ENCODE measurements around the gene RNF26. TPM values are rescaled to one million over a fixed set of nuclear protein-coding genes. Genes with fewer than 3 reads are reported as not detected.

RNF26 gene
- total and polyA plus RNA-seq, 12 donors: 5.2 to 28.0 (median 12.7) TPM

DNA sequence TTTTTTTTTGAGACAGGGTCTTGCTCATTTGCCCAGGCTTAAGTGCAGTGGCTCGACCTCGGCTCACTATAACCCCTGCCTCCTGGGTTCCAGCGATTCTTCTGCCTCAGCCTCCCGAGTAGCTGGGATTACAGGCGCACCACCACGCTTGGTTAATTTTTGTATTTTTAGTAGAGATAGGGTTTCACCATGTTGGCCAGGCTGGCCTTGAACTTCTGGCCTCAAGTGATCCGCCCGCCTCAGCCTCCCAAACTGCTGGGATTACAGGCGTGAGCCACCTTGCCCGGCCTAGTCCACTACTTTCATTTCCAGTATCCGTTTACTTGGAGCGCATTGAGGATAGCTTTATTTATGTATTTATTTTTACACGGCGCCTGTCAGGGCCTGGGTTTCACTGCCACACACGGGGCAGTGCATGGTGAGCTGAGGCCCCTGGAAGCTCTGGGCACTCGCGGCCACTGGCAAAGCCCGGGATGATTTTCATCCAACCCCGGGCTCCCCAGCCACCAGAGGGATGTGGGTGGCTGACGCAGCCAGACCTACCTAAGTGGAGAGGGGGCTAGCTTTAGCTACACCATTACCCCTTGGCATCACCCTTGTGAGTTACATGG is 11.3 kb upstream of the RNF26 start:
- H3K4me1 ChIP-seq (replicated peaks in 1 of 2): peaks cover 9 to 22% of the 10 kb centered on the region in 2 donors
- H3K4me3 ChIP-seq: no peak overlapping the region
- TF ChIP-seq, protein P1, sequence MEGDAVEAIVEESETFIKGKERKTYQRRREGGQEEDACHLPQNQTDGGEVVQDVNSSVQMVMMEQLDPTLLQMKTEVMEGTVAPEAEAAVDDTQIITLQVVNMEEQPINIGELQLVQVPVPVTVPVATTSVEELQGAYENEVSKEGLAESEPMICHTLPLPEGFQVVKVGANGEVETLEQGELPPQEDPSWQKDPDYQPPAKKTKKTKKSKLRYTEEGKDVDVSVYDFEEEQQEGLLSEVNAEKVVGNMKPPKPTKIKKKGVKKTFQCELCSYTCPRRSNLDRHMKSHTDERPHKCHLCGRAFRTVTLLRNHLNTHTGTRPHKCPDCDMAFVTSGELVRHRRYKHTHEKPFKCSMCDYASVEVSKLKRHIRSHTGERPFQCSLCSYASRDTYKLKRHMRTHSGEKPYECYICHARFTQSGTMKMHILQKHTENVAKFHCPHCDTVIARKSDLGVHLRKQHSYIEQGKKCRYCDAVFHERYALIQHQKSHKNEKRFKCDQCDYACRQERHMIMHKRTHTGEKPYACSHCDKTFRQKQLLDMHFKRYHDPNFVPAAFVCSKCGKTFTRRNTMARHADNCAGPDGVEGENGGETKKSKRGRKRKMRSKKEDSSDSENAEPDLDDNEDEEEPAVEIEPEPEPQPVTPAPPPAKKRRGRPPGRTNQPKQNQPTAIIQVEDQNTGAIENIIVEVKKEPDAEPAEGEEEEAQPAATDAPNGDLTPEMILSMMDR (IDR thresholded peaks at IDR 0.05): no peak
- no peak for TF ChIP-seq POLR2A (IDR thresholded peaks at IDR 0.05)
- intact Hi-C loops (cut with DNase I): loop anchor here in 1 of 2 donors (5.0 kb wide), 1 partner anchor 121 kb away; no protein-coding TSS in a partner anchor
- H3K27me3 ChIP-seq: no peaks in the 10 kb centered on the region
- no peak overlapping the region for H3K27ac ChIP-seq
- WGBS, 4 donors: 82 to 84% (median 83%) methylated on average over 19 to 20 of the region's 20 CpGs
- no peaks in the 10 kb centered on the region for H3K36me3 ChIP-seq (replicated peaks in 1 of 2)
- no peak for DNase-seq
- no peaks in the 10 kb centered on the region for H3K9me3 ChIP-seq (replicated peaks in 1 of 3)

DNA sequence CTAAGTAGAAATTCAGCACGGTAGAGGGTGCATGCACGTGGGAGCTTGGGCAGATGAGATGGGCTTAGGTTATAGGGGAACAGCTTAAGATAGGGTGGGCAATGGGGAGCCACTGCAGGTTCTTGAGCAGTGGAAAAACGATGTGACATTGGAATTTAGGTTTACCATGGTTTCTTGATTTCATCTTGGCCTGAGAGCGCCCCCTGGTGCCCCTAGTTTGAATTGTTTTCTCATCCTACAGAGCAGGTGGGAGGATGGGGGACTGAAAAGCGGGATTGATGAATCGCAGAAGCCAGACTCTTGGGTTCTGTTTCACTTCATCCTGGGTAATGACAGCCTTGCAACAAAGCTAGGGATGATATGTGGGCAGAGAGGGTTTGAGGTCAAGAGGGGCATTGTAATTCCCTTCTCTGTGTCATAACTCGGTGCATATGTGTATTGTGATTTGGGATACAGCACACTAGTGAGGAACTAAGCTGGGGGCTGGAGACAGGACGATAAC is 10.7 kb upstream of the RNF26 start:
- WGBS, 4 donors: 8 to 13% (median 10%) methylated on average over 8 of the region's 8 CpGs
- Histone ChIP-seq H3K36me3 (replicated peaks in 1 of 2) (no peaks in the 10 kb centered on the region), H3K4me1 (replicated peaks in 1 of 2) (peaks cover 9 to 19% of the 10 kb centered on the region in 2 donors), H3K27me3 (no peaks in the 10 kb centered on the region), H3K9me3 (replicated peaks in 1 of 3) (no peaks in the 10 kb centered on the region), H3K27ac (no peak overlapping the region), H3K4me3 (no peak overlapping the region)
- peak; percentile 57 to 93 (median 84) for DNase-seq
- intact Hi-C loops (cut with DNase I): loop anchor here in 1 of 2 donors (5.0 kb wide), 1 partner anchor 121 kb away; no protein-coding TSS in a partner anchor
- TF ChIP-seq, protein P1 (IDR thresholded peaks at IDR 0.05): peak; percentile 70 to 81 (median 78)
- no peak for TF ChIP-seq POLR2A (IDR thresholded peaks at IDR 0.05)

DNA sequence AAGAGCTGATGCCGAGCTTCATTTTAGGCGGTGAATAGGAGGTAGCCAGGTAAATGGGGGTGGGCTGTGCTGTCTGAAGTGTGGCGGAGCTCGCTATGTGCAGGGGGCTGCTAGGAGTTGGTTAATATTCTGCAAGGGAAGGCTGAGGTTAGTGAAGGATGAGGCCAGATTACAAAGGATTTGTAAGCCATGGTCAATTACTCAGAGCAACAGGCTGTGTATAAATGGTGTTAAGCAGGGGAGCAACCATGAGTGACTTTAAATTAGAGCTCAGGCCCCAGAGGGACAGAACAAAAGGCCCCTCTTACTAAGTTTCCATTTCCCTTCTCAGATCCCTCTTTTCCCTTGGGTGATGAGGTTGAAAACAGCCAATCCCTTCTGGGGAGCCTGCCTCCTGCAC is 10.1 kb upstream of the RNF26 start:
- no peak overlapping the region for H3K4me3 ChIP-seq
- no peak for DNase-seq
- no peaks in the 10 kb centered on the region for H3K36me3 ChIP-seq (replicated peaks in 1 of 2)
- TF ChIP-seq, protein P1 (IDR thresholded peaks at IDR 0.05): no peak
- no peak for TF ChIP-seq POLR2A (IDR thresholded peaks at IDR 0.05)
- no peaks in the 10 kb centered on the region for H3K27me3 ChIP-seq
- WGBS, 4 donors: 59 to 75% (median 66%) methylated on average over 4 of the region's 4 CpGs
- intact Hi-C loops (cut with DNase I): loop anchor here in 1 of 2 donors (5.0 kb wide), 1 partner anchor 122 kb away; no protein-coding TSS in a partner anchor
- no peaks in the 10 kb centered on the region for H3K9me3 ChIP-seq (replicated peaks in 1 of 3)
- peaks cover 9 to 17% of the 10 kb centered on the region in 2 donors for H3K4me1 ChIP-seq (replicated peaks in 1 of 2)
- no peak overlapping the region for H3K27ac ChIP-seq

DNA sequence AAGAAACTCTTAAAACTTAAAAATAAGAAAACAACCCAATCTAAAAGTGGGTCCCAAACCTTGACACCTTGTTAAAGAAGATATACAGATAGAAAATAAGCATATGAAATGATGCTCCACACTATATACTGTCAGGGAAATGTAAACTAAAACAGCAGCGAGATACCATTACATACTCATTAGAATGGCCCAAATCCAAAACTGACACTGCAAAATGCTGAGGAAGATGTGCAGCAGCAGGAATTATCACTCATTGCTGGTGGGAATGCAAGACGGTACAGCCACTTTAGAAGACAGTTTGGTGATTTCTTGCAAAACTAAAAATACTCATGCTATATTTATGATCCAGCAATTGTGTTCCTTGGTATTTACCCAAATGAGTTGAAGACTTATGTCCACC is 5.0 kb upstream of the RNF26 start:
- no peak for DNase-seq
- intact Hi-C loops (cut with DNase I): no loop called here
- 66 to 74% (median 70%) methylated on average over 2 of the region's 2 CpGs for WGBS, 4 donors

More for the DNA sequence above, 5.0 kb upstream of the RNF26 start:
- H3K36me3 ChIP-seq (replicated peaks in 1 of 2): no peaks in the 10 kb centered on the region
- H3K4me1 ChIP-seq (replicated peaks in 1 of 2): no peaks in the 10 kb centered on the region
- H3K4me3 ChIP-seq: no peak overlapping the region
- no peaks in the 10 kb centered on the region for H3K9me3 ChIP-seq (replicated peaks in 1 of 3)
- no peaks in the 10 kb centered on the region for H3K27me3 ChIP-seq
- no peak overlapping the region for H3K27ac ChIP-seq
- TF ChIP-seq, protein P1 (IDR thresholded peaks at IDR 0.05): no peak
- TF ChIP-seq POLR2A (IDR thresholded peaks at IDR 0.05): no peak
